Keratinocyte (primary cell): ENCODE data around the gene FAM204A. TPM values are rescaled to one million over a fixed set of nuclear protein-coding genes. Genes with fewer than 3 reads are reported as not detected.
A peak's percentile ranks its signal among the peaks of the same experiment; 100 is the strongest.

Source experiments
- DNase-seq: peaks from one replicate; pipeline ENCODE4 v3.0.0-alpha.2; 2011; ENCODE audit warnings: low read depth, missing footprints, low spot score
- FAIRE-seq: peaks from 2 replicates; lab custom pipeline; 2011; peaks lifted over from hg19 to GRCh38; lab: Jason Lieb, UNC
- H2AFZ ChIP-seq: 2 replicates; pipeline ENCODE4 v1.6.0; 2012; ENCODE audit warnings: low read length, control low read depth, inconsistent platforms; ENCODE audit not compliant: control insufficient read depth
- H3K27ac ChIP-seq: 2 replicates; pipeline ENCODE4 v1.5.1; 2011; ENCODE audit warnings: low read length; ENCODE audit not compliant: control insufficient read depth, insufficient read depth
- H3K27me3 ChIP-seq: 3 replicates; pipeline ENCODE4 v1.6.0; 2011; ENCODE audit warnings: low read length; ENCODE audit not compliant: control insufficient read depth, insufficient read depth; ENCODE audit errors: extremely low read depth
- H3K36me3 ChIP-seq, 2 experiments: 2 replicates in 1 of 2; 3 replicates in 1 of 2; pipeline ENCODE4 v1.5.1; 2011; ENCODE audit warnings: low read length in 2 of 2, mild to moderate bottlenecking in 1 of 2; ENCODE audit not compliant: control insufficient read depth in 2 of 2, insufficient read depth in 2 of 2; ENCODE audit errors: extremely low read depth in 1 of 2
- H3K4me1 ChIP-seq: 3 replicates; pipeline ENCODE4 v1.5.1; 2011; ENCODE audit warnings: low read length; ENCODE audit not compliant: control insufficient read depth, insufficient read depth; ENCODE audit errors: extremely low read depth
- H3K4me2 ChIP-seq: 3 replicates; pipeline ENCODE4 v1.6.0; 2011; ENCODE audit warnings: low read depth, low read length; ENCODE audit not compliant: control insufficient read depth, insufficient read depth; ENCODE audit errors: extremely low read depth
- H3K4me3 ChIP-seq, 3 experiments: fragments of 200-600 bp in 1 of 3; sonication (generic) in 1 of 3; 2 replicates in 2 of 3; 3 replicates in 1 of 3; pipeline ENCODE4 v1.5.1; 2011 to 2016; ENCODE audit warnings: low read length in 3 of 3, mild to moderate bottlenecking in 3 of 3, control low read depth in 2 of 3, inconsistent platforms in 1 of 3, low read depth in 1 of 3, mixed read lengths in 1 of 3, mixed run types in 1 of 3, moderate library complexity in 1 of 3; ENCODE audit not compliant: control insufficient read depth in 2 of 3, insufficient read depth in 2 of 3; ENCODE audit errors: extremely low read depth in 1 of 3
- H3K79me2 ChIP-seq: 2 replicates; pipeline ENCODE4 v1.6.0; 2012; ENCODE audit warnings: low read length; ENCODE audit not compliant: control insufficient read depth, insufficient read depth
- H3K9ac ChIP-seq: 3 replicates; pipeline ENCODE4 v1.6.0; 2011; ENCODE audit warnings: low read length; ENCODE audit not compliant: control insufficient read depth, insufficient read depth; ENCODE audit errors: extremely low read depth
- H3K9me1 ChIP-seq: 3 replicates; pipeline ENCODE4 v1.6.0; 2011; ENCODE audit warnings: low read length; ENCODE audit not compliant: control insufficient read depth, insufficient read depth; ENCODE audit errors: extremely low read depth
- H3K9me3 ChIP-seq: 2 replicates; pipeline ENCODE4 v1.5.1; 2012; ENCODE audit warnings: low read depth, low read length; ENCODE audit not compliant: control insufficient read depth
- H4K20me1 ChIP-seq: 3 replicates; pipeline ENCODE4 v1.6.0; 2011; ENCODE audit warnings: low read length; ENCODE audit not compliant: control insufficient read depth, insufficient read depth; ENCODE audit errors: extremely low read depth
- EZH2 ChIP-seq: IDR thresholded peaks from one replicate; pipeline ENCODE4 v1.6.1; 2012; ENCODE audit warnings: inconsistent platforms, mild to moderate bottlenecking, low read length, moderate library complexity
- dilution Hi-C: fragments of 300-500 bp; cut with MboI; formaldehyde crosslinking; loops from one replicate; pipeline ENCODE4 v1.7.0; 2020; ENCODE audit warnings: low sequenced_read_pairs; ENCODE audit not compliant: extremely low pct_ligation_motif_present
- polyA minus RNA-seq, 3 experiments: library from RNA; depleted of rRNA, polyadenylated mRNA; stranded (reverse); fragments of >200 nt; gene quantifications; 1 replicate in 1 of 3; 2 replicates in 1 of 3; 3 replicates in 1 of 3; pipeline ENCODE4 v1.2.3, GENCODE V29; 2011
- polyA plus RNA-seq, 5 experiments: library from polyadenylated mRNA; depleted of rRNA in 3 of 5; stranded (reverse) in 3 of 5; stranded (forward) in 1 of 5; unstranded in 1 of 5; fragments of >200 nt; gene quantifications; 1 replicate in 1 of 5; 2 replicates in 3 of 5; 3 replicates in 1 of 5; pipeline versions ENCODE4 v1.2.1 to v1.2.3, GENCODE V29; 2011 to 2012; ENCODE audit warnings: missing spikeins in 2 of 5, low read depth in 1 of 5, low replicate concordance in 1 of 5
- TF ChIP-seq, protein P1 (sequence below), 3 experiments: IDR thresholded peaks in 1 of 3; conservative IDR thresholded peaks in 1 of 3; optimal IDR thresholded peaks in 1 of 3; 2 replicates in 2 of 3; 3 replicates in 1 of 3; pipeline versions ENCODE3 to v1.5.1; 2011; ENCODE audit warnings: low read length in 3 of 3, mild to moderate bottlenecking in 3 of 3, moderate library complexity in 2 of 3, control low read depth in 1 of 3, inconsistent platforms in 1 of 3; ENCODE audit not compliant: insufficient read depth in 2 of 3; ENCODE audit errors: extremely low read depth in 1 of 3

The FAM204A gene
- polyA plus RNA-seq: 20.9 to 38.6 TPM (median 36.1 TPM) in 3 replicates
- polyA plus RNA-seq (2011; ENCODE audit: low read depth): 66.3 TPM
- 30.0 and 40.7 TPM in 2 replicates for polyA plus RNA-seq (2011; cell fraction: cytosol; rRNA removed)
- polyA plus RNA-seq (2011; cell fraction: nucleus; rRNA removed): 15.6 and 20.0 TPM in 2 replicates
- 36.2 and 52.0 TPM in 2 replicates for polyA plus RNA-seq (2012; ENCODE audit: low replicate concordance)
- 22.3 to 29.7 TPM (median 23.3 TPM) in 3 replicates for polyA minus RNA-seq
- 18.0 TPM for polyA minus RNA-seq (2011; cell fraction: cytosol; rRNA and poly(A)+ RNA removed)
- 13.7 and 14.5 TPM in 2 replicates for polyA minus RNA-seq (2011; cell fraction: nucleus; rRNA and poly(A)+ RNA removed)

DNA sequence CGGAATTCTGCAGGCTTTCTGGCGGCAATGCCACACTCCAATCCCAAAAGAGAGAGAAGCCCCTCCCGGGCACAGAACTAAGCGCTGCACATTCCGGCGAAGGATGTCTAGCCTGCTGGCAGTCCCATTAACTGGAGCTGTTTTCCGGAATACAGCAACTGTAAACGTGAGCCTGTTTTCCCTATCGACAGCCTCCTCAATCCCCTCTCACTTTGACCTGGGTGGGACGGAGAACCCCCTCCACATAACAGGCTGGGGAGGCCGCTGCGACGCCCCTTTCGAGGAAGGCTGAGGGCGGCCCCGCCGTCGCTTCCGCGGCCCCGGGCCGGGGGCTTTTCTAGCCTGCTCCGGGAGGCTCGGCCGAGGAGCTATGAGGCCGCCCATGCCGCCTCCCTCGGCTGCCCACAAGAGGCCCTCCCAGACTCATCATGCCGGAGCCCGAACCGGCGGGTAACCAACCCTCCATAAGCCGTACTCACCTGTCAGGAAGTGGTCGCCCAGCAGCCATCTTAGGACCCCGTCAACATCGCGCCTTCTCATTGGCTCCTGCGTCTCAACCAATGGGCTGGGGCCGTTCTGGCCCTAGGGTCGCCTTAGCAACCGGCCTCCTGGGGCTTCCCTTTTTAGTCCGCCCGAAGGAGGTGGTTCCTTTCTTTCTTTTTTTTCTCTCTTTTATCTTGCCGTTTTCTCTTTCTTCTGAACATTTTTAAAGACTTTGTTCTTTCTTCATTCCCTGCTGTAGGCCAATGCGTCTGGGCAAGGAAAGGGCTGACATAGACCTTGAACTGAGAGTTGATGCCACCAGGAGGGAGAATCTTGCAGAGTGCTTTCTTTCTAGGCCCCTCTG is at the start of gene FAM204A:
TSS of gene FAM204A (minus strand) at position 534 of the 847 bp plus-strand sequence. CDS start 5,909 bp downstream, outside the sequence.
- no peaks in the 10 kb centered on the region for H3K9me1 ChIP-seq
- dilution Hi-C loops: no loop called here
- peak within 1 kb of the TSS; percentile 89 for H3K27ac ChIP-seq
- FAIRE-seq: peak; percentile 94
- H3K9ac ChIP-seq: peak within 1 kb of the TSS; percentile 89
- H3K36me3 ChIP-seq: peaks cover 2 to 15% of the 10 kb centered on the region in 2 experiments
- TF ChIP-seq, protein P1, sequence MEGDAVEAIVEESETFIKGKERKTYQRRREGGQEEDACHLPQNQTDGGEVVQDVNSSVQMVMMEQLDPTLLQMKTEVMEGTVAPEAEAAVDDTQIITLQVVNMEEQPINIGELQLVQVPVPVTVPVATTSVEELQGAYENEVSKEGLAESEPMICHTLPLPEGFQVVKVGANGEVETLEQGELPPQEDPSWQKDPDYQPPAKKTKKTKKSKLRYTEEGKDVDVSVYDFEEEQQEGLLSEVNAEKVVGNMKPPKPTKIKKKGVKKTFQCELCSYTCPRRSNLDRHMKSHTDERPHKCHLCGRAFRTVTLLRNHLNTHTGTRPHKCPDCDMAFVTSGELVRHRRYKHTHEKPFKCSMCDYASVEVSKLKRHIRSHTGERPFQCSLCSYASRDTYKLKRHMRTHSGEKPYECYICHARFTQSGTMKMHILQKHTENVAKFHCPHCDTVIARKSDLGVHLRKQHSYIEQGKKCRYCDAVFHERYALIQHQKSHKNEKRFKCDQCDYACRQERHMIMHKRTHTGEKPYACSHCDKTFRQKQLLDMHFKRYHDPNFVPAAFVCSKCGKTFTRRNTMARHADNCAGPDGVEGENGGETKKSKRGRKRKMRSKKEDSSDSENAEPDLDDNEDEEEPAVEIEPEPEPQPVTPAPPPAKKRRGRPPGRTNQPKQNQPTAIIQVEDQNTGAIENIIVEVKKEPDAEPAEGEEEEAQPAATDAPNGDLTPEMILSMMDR (optimal IDR thresholded peaks at IDR 0.05 in 1 of 3, IDR thresholded peaks at IDR 0.05 in 1 of 3, conservative IDR thresholded peaks at IDR 0.05 in 1 of 3; ENCODE audit: extremely low read depth in 1 of 3, insufficient read depth in 2 of 3, low read length in 3 of 3): peak in 1 of 3 experiments; percentile 21
- no peak for TF ChIP-seq EZH2
- peak within 1 kb of the TSS; percentile 74 to 90 (median 80) for H3K4me3 ChIP-seq
- peak within 1 kb of the TSS; percentile 95 for H2AFZ ChIP-seq
- H3K27me3 ChIP-seq: no peaks in the 10 kb centered on the region
- H3K9me3 ChIP-seq: no peaks in the 10 kb centered on the region
- H4K20me1 ChIP-seq: no peaks in the 10 kb centered on the region
- DNase-seq: peak; percentile 62
- peak within 1 kb of the TSS; percentile 95 for H3K4me2 ChIP-seq
- H3K4me1 ChIP-seq: peaks cover 37% of the 10 kb centered on the region
- peaks cover 39% of the 10 kb centered on the region for H3K79me2 ChIP-seq

DNA sequence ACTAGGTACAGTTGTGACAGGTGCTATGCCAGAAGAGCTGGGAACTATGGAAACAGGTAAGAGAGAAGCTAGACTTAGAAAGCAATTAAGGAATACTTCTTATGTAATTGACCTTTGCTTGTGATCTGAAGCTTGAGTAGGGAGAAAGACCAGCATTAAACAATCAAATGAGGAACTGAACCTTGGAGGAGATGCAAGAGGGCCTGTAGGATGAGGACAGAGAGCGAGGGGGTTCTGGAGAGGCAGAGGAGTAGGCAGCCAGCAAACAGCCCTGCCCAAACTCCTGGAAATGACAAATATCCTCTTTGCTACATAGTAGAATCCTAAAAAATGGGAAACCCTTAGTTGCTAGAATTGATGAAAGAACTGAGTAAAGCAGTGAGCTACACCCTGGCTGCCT is 41.6 kb upstream of the FAM204A start:
- Histone ChIP-seq H3K4me1 (no peaks in the 10 kb centered on the region), H3K4me2 (no peak overlapping the region), H3K4me3 (no peak overlapping the region), H3K79me2 (no peaks in the 10 kb centered on the region), H3K27ac (no peak overlapping the region), H4K20me1 (no peaks in the 10 kb centered on the region), H3K36me3 (no peaks in the 10 kb centered on the region), H3K9me1 (no peaks in the 10 kb centered on the region), H3K9ac (no peak overlapping the region), H3K9me3 (no peaks in the 10 kb centered on the region), H3K27me3 (peaks cover 25% of the 10 kb centered on the region), H2AFZ (no peak overlapping the region)
- no peak for DNase-seq
- no peak for TF ChIP-seq EZH2
- TF ChIP-seq, protein P1 (optimal IDR thresholded peaks at IDR 0.05 in 1 of 3, IDR thresholded peaks at IDR 0.05 in 1 of 3, conservative IDR thresholded peaks at IDR 0.05 in 1 of 3; ENCODE audit: extremely low read depth in 1 of 3, insufficient read depth in 2 of 3, low read length in 3 of 3): no peak
- FAIRE-seq: no peak
- dilution Hi-C loops: no loop called here
